Coronary artery (tissue), 2 donors: ENCODE results near the gene ZDHHC13.

Experiments
- DNase-seq: peaks from one replicate; pipeline ENCODE4 v3.0.0-alpha.2; 2017; ENCODE audit warnings: low spot score
- H3K27ac ChIP-seq, 2 donors: fragments of 200-600 bp; sonication (generic); one replicate each; pipeline ENCODE4 v1.5.1; 2016 to 2019
- H3K4me3 ChIP-seq: fragments of 200-600 bp; sonication (generic); 2 replicates; pipeline ENCODE4 v1.5.1; 2016; ENCODE audit warnings: mild to moderate bottlenecking, moderate library complexity
- TF ChIP-seq, protein P1 (sequence below): fragments of 200-600 bp; sonication (generic); IDR thresholded peaks from one replicate; pipeline ENCODE4 v1.5.1; 2019; ENCODE audit warnings: antibody characterized with exemption

Gene ZDHHC13

DNA sequence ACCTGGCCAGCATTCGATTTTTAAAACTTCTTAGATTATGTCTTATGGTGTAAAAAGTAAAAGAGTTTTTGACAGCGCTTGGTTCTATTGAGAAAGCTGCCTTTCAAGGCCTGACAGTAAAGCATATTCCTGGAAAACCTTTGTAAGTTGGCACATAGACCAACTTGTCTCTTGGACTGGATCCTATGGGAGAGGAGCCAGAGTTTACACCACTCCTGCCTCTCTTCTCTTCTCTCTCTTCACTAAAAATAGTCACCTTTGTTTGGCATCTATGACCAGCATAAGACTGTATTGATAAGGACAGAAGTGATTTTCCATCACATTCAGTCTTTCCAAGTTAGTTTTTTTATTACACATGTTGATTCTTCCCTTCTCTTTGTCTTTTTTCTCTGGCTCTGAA lies 51.1 kb downstream of the ZDHHC13 start:
- DNase-seq, result no peak
- no peak overlapping the region for H3K27ac ChIP-seq
- TF ChIP-seq, protein P1, sequence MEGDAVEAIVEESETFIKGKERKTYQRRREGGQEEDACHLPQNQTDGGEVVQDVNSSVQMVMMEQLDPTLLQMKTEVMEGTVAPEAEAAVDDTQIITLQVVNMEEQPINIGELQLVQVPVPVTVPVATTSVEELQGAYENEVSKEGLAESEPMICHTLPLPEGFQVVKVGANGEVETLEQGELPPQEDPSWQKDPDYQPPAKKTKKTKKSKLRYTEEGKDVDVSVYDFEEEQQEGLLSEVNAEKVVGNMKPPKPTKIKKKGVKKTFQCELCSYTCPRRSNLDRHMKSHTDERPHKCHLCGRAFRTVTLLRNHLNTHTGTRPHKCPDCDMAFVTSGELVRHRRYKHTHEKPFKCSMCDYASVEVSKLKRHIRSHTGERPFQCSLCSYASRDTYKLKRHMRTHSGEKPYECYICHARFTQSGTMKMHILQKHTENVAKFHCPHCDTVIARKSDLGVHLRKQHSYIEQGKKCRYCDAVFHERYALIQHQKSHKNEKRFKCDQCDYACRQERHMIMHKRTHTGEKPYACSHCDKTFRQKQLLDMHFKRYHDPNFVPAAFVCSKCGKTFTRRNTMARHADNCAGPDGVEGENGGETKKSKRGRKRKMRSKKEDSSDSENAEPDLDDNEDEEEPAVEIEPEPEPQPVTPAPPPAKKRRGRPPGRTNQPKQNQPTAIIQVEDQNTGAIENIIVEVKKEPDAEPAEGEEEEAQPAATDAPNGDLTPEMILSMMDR, result no peak
- no peak overlapping the region for H3K4me3 ChIP-seq

DNA sequence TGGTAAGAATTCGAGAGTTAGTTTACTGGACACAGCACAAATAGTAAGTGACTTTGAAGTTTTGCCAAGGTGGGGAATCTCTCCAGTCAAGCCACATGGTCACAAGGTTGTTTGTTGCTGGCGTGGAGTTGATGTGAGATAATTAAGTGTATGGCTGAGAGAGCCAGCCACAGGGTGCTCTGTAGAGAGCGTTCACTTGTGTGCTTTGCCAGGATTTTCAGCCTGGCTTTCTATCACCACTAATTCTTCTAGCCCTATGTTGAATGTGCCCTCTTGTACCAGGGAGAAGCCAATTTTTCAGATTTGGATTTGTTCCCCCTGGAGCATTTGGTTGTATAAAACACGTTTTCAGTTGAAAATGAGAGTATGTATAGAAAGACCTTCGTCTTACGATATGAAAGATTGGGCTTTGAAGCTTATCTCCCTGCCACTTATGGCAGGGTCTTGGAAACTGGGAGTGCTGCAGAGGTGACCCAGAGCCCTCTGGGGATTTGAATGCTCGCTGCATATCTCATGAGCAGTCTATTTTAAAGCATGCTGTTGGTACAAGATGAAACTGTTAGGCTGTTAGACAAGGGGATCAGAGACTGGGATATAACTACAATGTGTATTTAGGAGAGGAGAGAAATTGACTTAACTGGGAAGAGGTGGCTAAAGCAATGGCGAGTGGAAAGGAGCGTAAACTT lies 56.2 kb downstream of the ZDHHC13 start:
- H3K4me3 ChIP-seq, result no peak overlapping the region
- no peak for DNase-seq
- TF ChIP-seq, protein P1, result no peak
- H3K27ac ChIP-seq, result no peak overlapping the region

DNA sequence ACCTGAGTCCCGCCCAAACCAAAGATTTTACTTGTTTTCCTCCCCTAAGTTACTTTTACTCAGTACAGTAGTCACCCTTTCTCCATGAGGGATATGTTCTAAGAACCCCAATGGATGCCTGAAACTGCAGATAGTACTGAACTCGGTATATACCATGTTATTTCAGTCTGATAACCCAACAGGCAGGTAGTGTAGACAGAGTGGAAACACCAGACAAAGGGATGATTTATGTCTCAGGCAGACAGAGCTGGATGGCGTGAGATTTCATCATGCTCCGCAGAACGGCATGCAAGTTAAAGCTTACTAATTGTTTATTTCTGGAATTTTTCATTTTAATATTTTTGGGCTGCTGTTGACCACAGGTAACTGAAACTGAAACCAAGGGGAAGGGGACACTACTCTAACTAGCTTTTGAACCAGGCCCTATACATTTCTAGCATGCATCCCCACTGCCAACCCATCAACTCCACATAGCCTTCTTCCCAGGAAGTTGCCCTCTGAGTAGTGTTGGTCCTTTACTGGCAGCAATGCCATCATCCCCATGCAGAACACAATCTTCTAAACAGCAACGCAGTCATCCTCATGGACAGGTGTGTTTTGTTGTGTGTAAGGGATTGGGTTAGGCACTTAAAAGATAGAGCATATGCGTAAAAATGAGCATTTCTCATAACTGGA lies 57.1 kb downstream of the ZDHHC13 start:
- DNase-seq, result no peak
- TF ChIP-seq, protein P1, result no peak
- H3K4me3 ChIP-seq, result no peak overlapping the region
- no peak overlapping the region for H3K27ac ChIP-seq

DNA sequence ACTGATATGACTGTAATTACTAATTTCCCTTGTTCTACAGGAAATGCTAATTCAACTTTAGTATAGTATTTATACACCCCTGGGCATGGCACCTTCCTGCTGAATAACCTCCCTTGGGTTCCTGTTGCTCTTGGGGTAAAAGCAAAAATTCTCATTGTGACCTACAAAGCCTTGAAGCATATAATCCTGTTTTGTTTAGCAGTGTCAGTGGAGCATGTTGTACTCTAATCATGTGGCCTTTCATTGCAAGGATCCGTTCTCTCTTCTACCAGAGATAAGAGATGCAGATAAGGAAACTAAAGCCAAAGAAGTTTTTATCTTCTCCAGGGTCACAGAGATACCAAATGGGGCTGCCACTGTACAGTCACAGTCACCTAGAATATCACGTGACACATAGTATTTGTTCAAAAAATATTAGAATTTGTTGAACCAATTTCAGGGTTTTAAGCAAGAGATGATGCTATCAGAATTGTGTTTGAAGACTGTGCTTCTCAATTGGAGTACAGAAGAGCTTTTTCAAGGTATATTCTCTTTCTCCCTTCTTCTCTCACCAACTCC lies 59.7 kb downstream of the ZDHHC13 start:
- no peak for DNase-seq
- H3K4me3 ChIP-seq, result no peak overlapping the region
- H3K27ac ChIP-seq, result no peak overlapping the region
- TF ChIP-seq, protein P1, result no peak

DNA sequence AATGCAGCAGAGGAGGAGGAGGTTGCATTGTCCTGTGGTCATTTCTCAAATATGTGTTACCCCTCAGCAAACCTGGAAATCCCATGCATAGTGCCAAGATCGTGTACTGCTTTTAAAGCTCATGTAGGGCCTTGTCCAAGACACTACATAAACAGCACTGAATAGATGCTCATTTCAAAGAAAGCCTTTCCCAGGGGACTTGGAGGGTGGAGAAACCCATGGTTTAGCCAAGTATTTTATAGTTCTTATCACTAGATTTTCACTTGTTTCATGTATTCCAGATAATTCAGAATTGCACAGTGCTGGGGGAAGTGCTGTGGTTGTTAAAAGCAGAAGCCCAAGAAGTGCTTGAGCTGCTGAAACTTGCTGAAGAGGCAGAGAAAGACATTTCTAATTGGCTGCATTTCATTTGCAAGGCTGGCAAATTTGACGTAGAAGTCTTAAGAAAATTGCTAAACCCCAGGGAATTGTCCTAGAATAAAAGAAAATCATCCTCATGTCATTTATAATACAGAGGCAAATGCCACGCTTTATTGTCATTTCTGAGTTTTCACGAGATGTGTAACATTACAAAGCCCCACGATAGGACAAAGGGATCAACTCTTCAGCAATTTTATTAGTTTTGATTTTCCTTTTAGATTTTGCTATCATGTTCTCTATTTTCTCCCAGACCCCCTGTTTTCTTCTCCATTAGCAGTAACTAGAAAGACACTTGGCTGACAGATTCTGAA lies 64.7 kb downstream of the ZDHHC13 start:
- no peak overlapping the region for H3K4me3 ChIP-seq
- DNase-seq, result no peak
- no peak overlapping the region for H3K27ac ChIP-seq
- TF ChIP-seq, protein P1, result no peak

DNA sequence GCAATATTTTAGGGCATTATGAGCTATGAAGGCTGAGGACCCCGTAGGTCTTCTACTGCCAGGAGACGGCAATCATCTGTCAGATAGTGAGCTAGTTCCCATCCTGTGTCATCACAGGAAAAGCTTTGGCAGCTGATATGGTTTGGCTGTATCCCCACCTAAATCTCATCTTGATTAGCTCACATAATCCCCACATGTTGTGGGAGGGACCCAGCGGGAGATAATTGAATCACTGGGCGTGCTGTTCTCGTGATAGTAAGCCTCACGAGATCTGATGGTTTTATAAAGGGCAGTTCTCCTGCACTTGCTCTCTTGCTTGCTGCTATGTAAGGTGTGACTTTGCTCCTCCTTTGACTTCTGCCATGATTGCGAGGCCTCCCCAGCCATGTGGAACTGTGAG lies 66.7 kb downstream of the ZDHHC13 start:
- Histone ChIP-seq H3K4me3 (no peak overlapping the region), H3K27ac (no peak overlapping the region)
- TF ChIP-seq, protein P1, result no peak
- DNase-seq, result no peak
